Heart right ventricle (tissue), 16 donors: ENCODE measurements around the gene HEBP2. TPM values are rescaled to one million over a fixed set of nuclear protein-coding genes. Genes with fewer than 3 reads are reported as not detected.

Experiments used
- ATAC-seq, 8 donors: fragments of 200-7000 bp; cut with Tn5 transposase; one replicate each; pipeline ENCODE4 v1.9.1; 2020; ENCODE audit warnings: mild to moderate bottlenecking in 8 of 8, moderate library complexity in 8 of 8, moderate number of reproducible peaks in 1 of 8
- DNase-seq, 2 donors: peaks; one replicate each; pipeline ENCODE4 v3.0.0-alpha.2; 2020
- H3K27ac ChIP-seq, 10 donors: fragments of 200-600 bp; sonication (generic) in 2 of 10; one replicate each; pipeline versions ENCODE4 v1.5.0 to v1.8.0; 2020 to 2022; ENCODE audit warnings: mild to moderate bottlenecking in 3 of 10
- H3K27me3 ChIP-seq, 7 donors: fragments of 200-600 bp; one replicate each; pipeline ENCODE4 v1.8.0; 2021 to 2022; ENCODE audit warnings: mild to moderate bottlenecking in 2 of 7
- H3K36me3 ChIP-seq, 9 donors: fragments of 200-600 bp; sonication (generic) in 1 of 9; one replicate each; pipeline versions ENCODE4 v1.5.0 to v1.8.0; 2020 to 2022; ENCODE audit warnings: mild to moderate bottlenecking in 2 of 9
- H3K4me1 ChIP-seq, 9 donors: fragments of 200-600 bp; sonication (generic) in 1 of 9; one replicate each; pipeline versions ENCODE4 v1.5.0 to v1.8.0; 2020 to 2022; ENCODE audit warnings: mild to moderate bottlenecking in 4 of 9
- H3K4me3 ChIP-seq, 10 donors: fragments of 200-600 bp; sonication (generic) in 2 of 10; one replicate each; pipeline versions ENCODE4 v1.5.0 to v1.8.0; 2020 to 2022; ENCODE audit warnings: mild to moderate bottlenecking in 7 of 10, moderate library complexity in 2 of 10
- H3K9me3 ChIP-seq, 11 donors: fragments of 200-600 bp in 10 of 11; sonication (generic) in 2 of 11; one replicate each; pipeline versions ENCODE4 v1.5.0 to v1.8.0; 2013 to 2022; ENCODE audit warnings: mild to moderate bottlenecking in 2 of 11, control low read depth in 1 of 11, moderate library complexity in 1 of 11
- CTCF ChIP-seq, 9 donors: fragments of 200-600 bp; sonication (generic) in 2 of 9; IDR thresholded peaks; one replicate each; pipeline versions ENCODE4 v1.5.0 to v1.8.0; 2021 to 2022; ENCODE audit warnings: antibody characterized with exemption in 9 of 9, mild to moderate bottlenecking in 5 of 9, moderate library complexity in 1 of 9
- WGBS, 2 donors: extraction: QIAGEN DNeasy Blood & Tissue Kit; methylation state at CpG; one replicate each; pipeline ENCODE4 v1.1.7; 2013; ENCODE audit warnings: inconsistent platforms in 1 of 2; 5-methylcytosine and 5-hydroxymethylcytosine counted together
- intact Hi-C, 10 donors: fragments of 100-400 bp; cut with DNase I; formaldehyde crosslinking; loops; one replicate each; pipeline versions ENCODE4 v1.11.1 to v1.14.2; 2022
- polyA plus RNA-seq, 2 donors: library from polyadenylated mRNA; stranded (reverse); fragments of 200-250 nt; gene quantifications; one replicate each; pipeline ENCODE4 v1.2.3, GENCODE V29; 2013
- total RNA-seq, 10 donors: library from RNA; stranded (reverse); fragmentation: NEBNext Ultra II Directional in 3 of 10; extraction: Animal tissue kit (Norgen Biotek cat#: 25700) in 3 of 10; gene quantifications; one replicate each; pipeline versions ENCODE4 v1.2.1 to v1.2.4, GENCODE V29; 2021 to 2023
- donor health status: Arrhythmogenic right ventricular cardiomyopathy.
- donor health status: ischemic (EF 13 %, LVEDD 7.1; RV severe dilation, severe dysfunction).
- donor health status: healthy with polysubstance abuse.
- donor health status: DM: no; HTN: yes; CAD: no.
- donor health status: DM: no; HTN: no; CAD: no.
- donor health status: ischemic (EF 25% LVEDD 6.9; RV normal size, moderate dysfunction).
- donor health status: ischemic (EF 25% LVEDD 5.7; RV mildly dilated, moderate dysfunction).
- donor health status: healthy.
- donor health status: DM: yes; HTN: yes; CAD: no.
- donor health status: Ischemic cardiomyopathy.
- donor health status: ischemic (EF 35%, LVEDD 5.7; RV mildly dilated, moderate dysfunction).
- donor health status: nonischemic (EF 11% LVEDD 7.7; RV severe dilation, severe dysfunction).
- donor health status: DM: yes; HTN: yes; CAD: no.
- donor health status: PGD.
- donor health status: ischemic (EF 29% LVEDD 5.4; RV normal size, mild dysfunction).
- donor health status: nonischemic (EF 23%, LVEDD 6.1; RV moderate dilation, normal function).

HEBP2 gene
- total and polyA plus RNA-seq, 12 donors, result 44.1 to 123 (median 100) TPM

- DNase-seq, result no peak
- H3K4me1 ChIP-seq, result peaks cover 0 to 37% (median 4%) of the 10 kb centered on the region in 9 donors
- no peak overlapping the region for H3K4me3 ChIP-seq
- H3K9me3 ChIP-seq, result peaks cover 0 to 7% (median 0%) of the 10 kb centered on the region in 11 donors
- no peak for TF ChIP-seq CTCF (IDR thresholded peaks at IDR 0.05)
- intact Hi-C loops, result loop anchor here in 1 of 10 donors (5.0 kb wide), 1 partner anchor 35 kb away; no protein-coding TSS in a partner anchor
- 82% methylated on average over 2 of the region's 2 CpGs for WGBS, 2 donors
- no peak for ATAC-seq
- H3K36me3 ChIP-seq, result peaks cover 0 to 31% (median 0%) of the 10 kb centered on the region in 9 donors
- H3K27me3 ChIP-seq, result no peaks in the 10 kb centered on the region
- peak overlapping the region in 3 of 10 donors; percentile 27 to 60 (median 54) for H3K27ac ChIP-seq
Measured at GRCh38 chr6:138442663-138443062, 38.6 kb downstream of the HEBP2 start.

- intact Hi-C loops, result loop anchor here in 1 of 10 donors (5.0 kb wide), 1 partner anchor 33 kb away; no protein-coding TSS in a partner anchor
- H3K4me1 ChIP-seq, result peaks cover 0 to 29% (median 4%) of the 10 kb centered on the region in 9 donors
- no peak for ATAC-seq
- H3K36me3 ChIP-seq, result peaks cover 0 to 31% (median 0%) of the 10 kb centered on the region in 9 donors
- no peak for TF ChIP-seq CTCF (IDR thresholded peaks at IDR 0.05)
- H3K4me3 ChIP-seq, result no peak overlapping the region
- no peaks in the 10 kb centered on the region for H3K27me3 ChIP-seq
- DNase-seq, result no peak
- H3K27ac ChIP-seq, result no peak overlapping the region
- peaks cover 0 to 7% (median 0%) of the 10 kb centered on the region in 11 donors for H3K9me3 ChIP-seq
Measured at GRCh38 chr6:138443979-138444378, 40.0 kb downstream of the HEBP2 start.

GRCh38 chr6:138446821-138447220 lies 42.8 kb downstream of the HEBP2 start:
- DNase-seq, result no peak
- no peak overlapping the region for H3K4me3 ChIP-seq
- H3K9me3 ChIP-seq, result peaks cover 0 to 7% (median 0%) of the 10 kb centered on the region in 11 donors
- H3K27me3 ChIP-seq, result no peaks in the 10 kb centered on the region
- peaks cover 0 to 2% (median 0%) of the 10 kb centered on the region in 9 donors for H3K4me1 ChIP-seq
- intact Hi-C loops, result no loop called here
- peak in 1 of 8 donors; percentile 69 for ATAC-seq
- no peak overlapping the region for H3K27ac ChIP-seq
- 90 to 93% methylated on average over 6 of the region's 6 CpGs for WGBS, 2 donors
- peaks cover 0 to 23% (median 0%) of the 10 kb centered on the region in 9 donors for H3K36me3 ChIP-seq
- no peak for TF ChIP-seq CTCF (IDR thresholded peaks at IDR 0.05)

GRCh38 chr6:138450445-138450844 lies 46.4 kb downstream of the HEBP2 start:
- H3K27ac ChIP-seq, result no peak overlapping the region
- intact Hi-C loops, result no loop called here
- peaks cover 0 to 7% (median 0%) of the 10 kb centered on the region in 9 donors for H3K4me1 ChIP-seq
- 61 to 73% methylated on average over 3 of the region's 3 CpGs for WGBS, 2 donors
- H3K36me3 ChIP-seq, result peaks cover 0 to 16% (median 0%) of the 10 kb centered on the region in 9 donors
- ATAC-seq (peak in 1 of 8 donors; percentile 13), DNase-seq (no peak)
- H3K27me3 ChIP-seq, result no peaks in the 10 kb centered on the region
- H3K4me3 ChIP-seq, result no peak overlapping the region
- no peak for TF ChIP-seq CTCF (IDR thresholded peaks at IDR 0.05)
- H3K9me3 ChIP-seq, result no peaks in the 10 kb centered on the region
